ENCODE measurements around the gene UBAC1.
"Not testable (repeated sequence)": the region's sequence is repeated elsewhere in the genome, so short reads cannot be mapped to it uniquely, and the experiment has no call there.

Gene UBAC1

GRCh38 chr9:135960411-135961276 lies 529 bp downstream of the UBAC1 start:
- peak; percentile 48 for DNase-seq (ENCODE audit: low read depth, low spot score)

DNA sequence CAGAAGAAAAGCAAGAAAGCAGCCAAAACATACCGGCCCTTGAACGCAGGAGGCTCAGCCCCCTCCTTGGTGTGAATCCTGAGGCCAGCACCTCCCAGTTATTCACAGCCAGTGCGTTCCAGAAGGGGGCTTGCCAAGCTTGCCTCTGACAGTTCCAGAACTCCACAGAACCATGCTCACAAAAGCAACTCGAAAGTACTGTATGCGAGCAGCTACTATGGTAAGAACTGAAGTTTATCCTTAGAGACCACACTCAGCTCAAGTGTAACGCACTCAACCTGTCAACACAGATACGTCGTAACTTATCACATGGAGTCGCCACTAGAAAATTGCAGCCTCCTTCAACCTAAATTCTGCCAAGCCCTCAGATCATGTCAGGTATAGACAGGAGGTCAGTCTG lies 1.4 kb downstream of the UBAC1 start:
- DNase-seq (ENCODE audit: low read depth, low spot score), result no peak

- no peak for DNase-seq (ENCODE audit: low read depth, low spot score)
Measured at GRCh38 chr9:135958485-135958884, 2.7 kb downstream of the UBAC1 start.

- DNase-seq (ENCODE audit: low read depth, low spot score), result no peak
Measured at GRCh38 chr9:135957431-135957830, 3.7 kb downstream of the UBAC1 start.

DNA sequence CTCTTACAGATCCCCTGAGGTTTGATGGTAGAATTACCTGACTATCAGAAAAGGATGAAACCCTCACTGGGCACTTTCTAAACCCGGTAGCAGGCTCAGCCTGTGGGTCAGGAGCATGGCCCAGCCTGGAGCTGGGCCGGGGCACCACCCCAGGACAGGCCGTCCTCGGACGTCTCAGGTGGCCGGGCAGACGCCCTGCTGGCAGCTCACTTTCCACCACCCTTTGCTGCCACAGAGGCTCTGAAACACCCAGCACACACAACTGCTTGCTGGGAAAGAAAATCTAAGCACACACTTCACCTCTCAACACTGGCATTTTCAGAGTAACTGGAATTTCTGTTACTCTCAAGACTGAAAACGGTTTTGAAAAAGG lies 4.4 kb downstream of the UBAC1 start:
- DNase-seq (ENCODE audit: low read depth, low spot score), result no peak

DNA sequence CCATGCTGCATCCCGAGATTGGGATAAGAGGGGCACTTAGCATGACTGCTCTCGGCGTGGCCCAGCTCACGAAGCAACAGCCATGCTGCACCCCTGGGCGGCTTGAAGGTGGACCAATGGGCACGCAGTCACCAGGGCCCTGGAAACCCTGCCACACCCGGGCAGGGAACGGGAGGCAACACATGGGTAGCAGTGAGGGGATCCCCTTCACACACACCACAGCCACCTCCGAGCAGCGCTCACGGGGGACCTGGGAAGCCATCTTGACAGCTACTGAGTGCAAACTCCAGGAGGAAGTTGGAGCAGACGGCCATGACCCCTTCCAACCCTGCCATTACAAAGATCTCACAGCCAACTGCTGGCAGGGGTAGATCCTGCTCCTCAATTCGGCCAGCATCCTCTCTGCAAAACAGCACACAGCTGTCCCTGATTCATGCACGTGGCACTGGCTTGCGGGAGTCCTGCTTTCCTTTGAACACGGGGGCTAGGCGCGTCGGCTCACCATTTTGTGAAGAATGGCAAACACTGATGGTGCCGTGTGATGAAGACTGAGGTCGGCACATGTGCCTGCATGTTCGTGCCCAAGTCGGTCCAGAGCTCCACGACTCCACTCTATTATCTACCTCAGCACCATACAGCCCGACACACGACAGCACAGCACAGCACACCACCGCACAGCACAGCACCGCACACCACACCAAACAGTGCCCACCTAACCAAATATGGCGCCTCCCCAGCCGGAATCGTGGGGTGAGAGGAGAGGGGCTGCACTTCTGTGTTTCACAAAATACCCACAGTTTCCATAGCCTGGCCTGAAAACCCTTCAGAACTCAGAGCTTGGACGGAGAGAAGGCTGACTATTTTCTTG lies 5.0 kb downstream of the UBAC1 start:
- DNase-seq (ENCODE audit: low read depth, low spot score), result no peak

- DNase-seq (ENCODE audit: low read depth, low spot score), result no peak
Measured at GRCh38 chr9:135952664-135953206, 8.4 kb downstream of the UBAC1 start.

GRCh38 chr9:135951889-135952663 lies 9.1 kb downstream of the UBAC1 start:
- DNase-seq (ENCODE audit: low read depth, low spot score), result peak; percentile 87

- DNase-seq (ENCODE audit: low read depth, low spot score), result not testable (repeated sequence)
Measured at GRCh38 chr9:135951310-135951709, 9.9 kb downstream of the UBAC1 start.

DNA sequence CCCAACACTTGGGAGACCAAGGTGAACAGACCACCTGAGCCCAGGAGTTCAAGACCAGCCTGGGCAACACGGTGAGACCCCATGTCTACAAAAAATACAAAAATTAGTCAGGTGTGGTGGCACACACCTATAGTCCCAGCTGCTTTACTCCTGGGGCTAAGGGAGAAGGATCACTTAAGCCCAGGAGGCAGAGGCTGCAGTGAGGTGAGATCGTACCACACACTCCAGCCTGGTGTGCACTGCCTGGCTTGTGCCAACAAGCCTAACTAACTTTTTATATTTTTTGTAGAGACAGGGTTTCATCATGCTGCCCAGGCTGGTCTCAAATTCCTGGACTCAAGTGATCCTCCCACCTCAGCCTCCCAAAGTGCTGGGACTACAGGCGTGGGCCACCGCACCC lies 10.3 kb downstream of the UBAC1 start:
- not testable (repeated sequence) for DNase-seq (ENCODE audit: low read depth, low spot score)

DNA sequence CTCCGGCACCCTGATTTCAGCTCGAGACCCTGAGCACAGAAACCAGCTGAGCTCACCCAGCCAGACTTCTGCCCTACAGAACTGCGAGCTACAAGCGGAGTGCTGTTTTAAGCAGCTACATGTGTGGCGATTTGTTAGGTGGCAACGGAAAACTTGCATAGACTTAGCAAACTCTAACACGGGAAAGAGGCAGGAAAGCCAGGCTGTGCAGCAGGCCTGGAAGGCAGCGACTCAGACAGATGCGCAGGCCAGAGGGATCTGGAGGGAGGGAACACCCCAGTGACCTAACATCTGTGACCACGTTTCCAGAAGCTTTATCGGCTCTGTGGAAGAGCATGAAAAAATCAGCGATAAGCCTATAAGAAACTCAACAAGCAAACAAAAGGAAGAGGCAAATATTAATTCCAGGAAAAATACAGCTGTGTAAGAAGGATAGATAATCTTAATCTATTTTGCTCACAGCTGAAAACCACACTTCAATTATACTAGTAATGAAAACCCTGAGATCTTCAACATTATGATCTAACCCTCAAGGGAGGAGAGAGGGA lies 11.0 kb downstream of the UBAC1 start:
- DNase-seq (ENCODE audit: low read depth, low spot score), result no peak

DNA sequence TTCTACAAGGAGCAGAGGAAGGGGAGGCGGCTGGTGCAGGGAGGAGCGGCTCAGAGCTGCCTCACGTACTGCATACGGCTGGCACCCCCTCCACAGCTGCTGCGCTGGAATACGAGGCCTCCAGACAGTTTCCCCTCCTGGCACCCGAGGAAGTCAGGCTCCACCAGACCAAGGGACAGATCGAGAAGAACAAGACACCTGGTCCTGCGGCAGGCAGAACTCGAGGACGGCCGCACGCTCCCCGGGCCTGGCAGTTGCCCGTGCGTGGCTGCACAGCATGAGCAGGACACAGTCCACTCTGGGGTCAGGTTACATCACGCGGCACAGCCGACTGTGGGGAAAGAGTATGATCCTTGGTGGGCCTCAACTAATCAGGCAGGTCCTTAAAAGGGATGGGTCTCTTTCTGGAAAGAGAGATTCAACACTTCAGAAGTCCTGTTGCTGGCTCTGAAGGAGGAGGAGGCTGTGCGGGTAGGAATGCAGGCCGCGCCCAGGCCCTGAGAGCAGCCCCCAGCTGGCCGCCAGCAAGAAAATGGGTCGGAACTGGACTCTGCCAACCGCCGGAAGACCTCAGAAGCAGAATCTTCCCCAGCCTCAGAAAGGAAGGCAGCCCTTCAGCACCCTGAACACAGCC lies 11.6 kb downstream of the UBAC1 start:
- no peak for DNase-seq (ENCODE audit: low read depth, low spot score)

GRCh38 chr9:135948968-135949367 lies 12.2 kb downstream of the UBAC1 start:
- no peak for DNase-seq (ENCODE audit: low read depth, low spot score)

DNA sequence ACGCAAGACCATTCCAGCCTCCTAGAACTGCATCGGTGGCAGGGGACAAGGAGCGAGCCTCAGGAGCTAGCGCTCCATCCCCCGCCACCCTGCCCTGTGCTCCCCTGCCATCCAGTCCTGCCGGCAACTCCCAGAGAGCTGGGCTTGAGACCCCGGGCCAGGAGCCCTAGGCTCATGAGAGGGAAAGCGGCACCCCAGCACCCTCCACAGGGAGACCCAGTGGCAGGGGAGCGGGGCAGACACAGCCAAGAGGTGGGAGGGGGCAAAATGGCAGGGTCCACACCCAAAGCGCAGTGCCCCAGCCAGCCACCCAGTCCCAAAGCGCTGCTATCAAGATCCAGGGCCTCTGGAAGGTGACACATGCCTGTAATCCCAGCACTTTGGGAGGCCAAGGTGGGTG lies 12.7 kb downstream of the UBAC1 start:
- no peak for DNase-seq (ENCODE audit: low read depth, low spot score)

- DNase-seq (ENCODE audit: low read depth, low spot score), result no peak
Measured at GRCh38 chr9:135947582-135947981, 13.6 kb downstream of the UBAC1 start.

DNA sequence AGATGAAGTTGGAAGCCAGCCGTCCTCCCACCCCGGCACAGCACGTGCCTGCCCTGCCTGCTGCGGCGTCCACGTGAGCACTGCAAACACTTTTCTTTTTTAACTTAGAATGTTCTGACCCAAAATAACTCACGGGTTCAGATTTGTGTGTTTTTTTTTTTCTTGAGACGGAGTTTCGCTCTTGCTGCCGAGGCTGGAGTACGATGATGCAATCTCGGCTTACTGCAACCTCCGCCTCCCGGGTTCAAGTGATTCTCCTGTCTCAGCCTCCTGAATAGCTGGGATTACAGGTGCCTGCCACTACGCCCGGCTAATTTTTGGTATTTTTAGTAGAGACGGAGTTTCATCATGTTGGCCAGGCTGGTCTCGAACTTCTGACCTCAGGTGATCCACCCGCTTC lies 14.1 kb downstream of the UBAC1 start:
- not testable (repeated sequence) for DNase-seq (ENCODE audit: low read depth, low spot score)

GRCh38 chr9:135946392-135946994 lies 14.7 kb downstream of the UBAC1 start:
- no peak for DNase-seq (ENCODE audit: low read depth, low spot score)

GRCh38 chr9:135945969-135946368 lies 15.2 kb downstream of the UBAC1 start:
- no peak for DNase-seq (ENCODE audit: low read depth, low spot score)

GRCh38 chr9:135944444-135945252 lies 16.5 kb downstream of the UBAC1 start:
- DNase-seq (ENCODE audit: low read depth, low spot score), result no peak

GRCh38 chr9:135943604-135944003 lies 17.6 kb downstream of the UBAC1 start:
- not testable (repeated sequence) for DNase-seq (ENCODE audit: low read depth, low spot score)
